IMR-90 (cell line): Measurements from ENCODE around the gene CRIM1. TPM values are rescaled to one million over a fixed set of nuclear protein-coding genes. Genes with fewer than 3 reads are reported as not detected.

Experiments
- ATAC-seq: fragments of 200-7000 bp; cut with Tn5 transposase; 2 replicates; pipeline ENCODE4 v1.9.1; 2020; ENCODE audit warnings: low read depth, mild to moderate bottlenecking, moderate library complexity
- BruUV-seq: library from RNA; stranded (reverse); fragments of 400-500 nt; replicated peaks from 2 replicates; lab custom pipeline; 2021; lab: Mats Ljungman, UMichigan
- CTCF ChIA-PET: fragments of 300-600 bp; formaldehyde crosslinking; extraction: SDS; loops from one replicate; lab custom pipeline; 2021; ENCODE audit warnings: antibody characterized with exemption; lab: Yijun Ruan, JAX
- POLR2A ChIA-PET: fragments of 300-600 bp; sonication (Branson Sonifier 250); formaldehyde crosslinking; loops from one replicate; lab custom pipeline; 2022; ENCODE audit warnings: antibody characterized with exemption; ENCODE audit not compliant: unreplicated experiment; lab: Charles Lee
- DNase-seq: peaks from one replicate; pipeline ENCODE4 v3.0.0; 2013
- H2AFZ ChIP-seq: replicated peaks from 2 replicates; pipeline ENCODE3; 2013; ENCODE audit warnings: low read length, mild to moderate bottlenecking; ENCODE audit not compliant: poor library complexity
- H2AK5ac ChIP-seq: 2 replicates; pipeline ENCODE4 v1.6.1; 2013; ENCODE audit warnings: low read depth, low read length, inconsistent platforms
- H2AK9ac ChIP-seq: replicated peaks from 2 replicates; pipeline ENCODE3; 2013; ENCODE audit warnings: mild to moderate bottlenecking, low read depth, low read length, moderate library complexity; ENCODE audit not compliant: poor library complexity
- H2BK120ac ChIP-seq: 2 replicates; pipeline ENCODE4 v1.6.1; 2013; ENCODE audit warnings: low read depth, low read length, inconsistent platforms
- H2BK15ac ChIP-seq: 3 replicates; pipeline ENCODE4 v1.6.1; 2013; ENCODE audit warnings: low read depth, low read length, inconsistent platforms
- H2BK20ac ChIP-seq: 2 replicates; pipeline ENCODE4 v1.6.1; 2013; ENCODE audit warnings: low read depth, mild to moderate bottlenecking, inconsistent platforms, low read length, moderate library complexity
- H2BK5ac ChIP-seq: 2 replicates; pipeline ENCODE4 v1.6.1; 2013; ENCODE audit warnings: mild to moderate bottlenecking, low read depth, low read length, inconsistent platforms; ENCODE audit not compliant: poor library complexity, severe bottlenecking
- H3K14ac ChIP-seq: replicated peaks from 2 replicates; pipeline ENCODE4 v1.6.1; 2013; ENCODE audit warnings: low read depth, low read length, inconsistent platforms
- H3K18ac ChIP-seq: 2 replicates; pipeline ENCODE4 v1.6.1; 2013; ENCODE audit warnings: low read depth, low read length, control low read depth
- H3K23ac ChIP-seq: 2 replicates; pipeline ENCODE4 v1.6.1; 2013; ENCODE audit warnings: low read depth, low read length, inconsistent platforms
- H3K27ac ChIP-seq: 2 replicates; pipeline ENCODE4 v1.5.1; 2013; ENCODE audit warnings: mild to moderate bottlenecking, control low read depth, low read length; ENCODE audit not compliant: insufficient read depth
- H3K27me3 ChIP-seq: 2 replicates; pipeline ENCODE4 v1.6.1; 2013; ENCODE audit warnings: low read length; ENCODE audit not compliant: control insufficient read depth, insufficient read depth
- H3K36me3 ChIP-seq: 2 replicates; pipeline ENCODE4 v1.6.1; 2013; ENCODE audit warnings: low read length, mixed read lengths; ENCODE audit not compliant: control insufficient read depth, insufficient read depth
- H3K4ac ChIP-seq: 2 replicates; pipeline ENCODE4 v1.6.1; 2013; ENCODE audit warnings: low read depth, low read length, inconsistent platforms
- H3K4me1 ChIP-seq: 2 replicates; pipeline ENCODE4 v1.6.1; 2013; ENCODE audit warnings: low read length, mixed read lengths; ENCODE audit not compliant: control insufficient read depth, insufficient read depth
- H3K4me2 ChIP-seq: 2 replicates; pipeline ENCODE4 v1.6.1; 2013; ENCODE audit warnings: low read depth, mild to moderate bottlenecking, control low read depth, low read length, moderate library complexity
- H3K4me3 ChIP-seq: 2 replicates; pipeline ENCODE4 v1.5.1; 2013; ENCODE audit warnings: low read depth, mild to moderate bottlenecking, control low read depth, low read length, moderate library complexity; ENCODE audit not compliant: insufficient read depth
- H3K56ac ChIP-seq: 2 replicates; pipeline ENCODE4 v1.6.1; 2013; ENCODE audit warnings: low read length, inconsistent platforms; ENCODE audit not compliant: insufficient read depth; ENCODE audit errors: extremely low read depth
- H3K79me1 ChIP-seq, 2 experiments: 2 replicates each; pipeline ENCODE4 v1.6.1; 2013; ENCODE audit warnings: low read length in 2 of 2, inconsistent platforms in 1 of 2, low read depth in 1 of 2
- H3K9ac ChIP-seq: 2 replicates; pipeline ENCODE4 v1.6.1; 2013; ENCODE audit warnings: low read depth, low read length, control low read depth
- H3K9me1 ChIP-seq: 2 replicates; pipeline ENCODE4 v1.6.1; 2013; ENCODE audit warnings: low read length, inconsistent platforms; ENCODE audit not compliant: insufficient read depth
- H3K9me3 ChIP-seq: 2 replicates; pipeline ENCODE4 v1.6.1; 2013; ENCODE audit warnings: low read length; ENCODE audit not compliant: control insufficient read depth, insufficient read depth
- H4K20me1 ChIP-seq: 2 replicates; pipeline ENCODE4 v1.6.1; 2013; ENCODE audit warnings: low read length, inconsistent platforms; ENCODE audit not compliant: insufficient read depth
- H4K5ac ChIP-seq: 2 replicates; pipeline ENCODE4 v1.6.1; 2013; ENCODE audit warnings: mild to moderate bottlenecking, low read depth, low read length, control low read depth
- H4K8ac ChIP-seq, 2 experiments: 2 replicates each; pipeline ENCODE4 v1.6.1; 2013; ENCODE audit warnings: low read depth in 2 of 2, low read length in 2 of 2, control low read depth in 1 of 2, inconsistent platforms in 1 of 2
- H4K91ac ChIP-seq: 2 replicates; pipeline ENCODE4 v1.6.1; 2013; ENCODE audit warnings: low read depth, low read length, inconsistent platforms; ENCODE audit not compliant: insufficient read depth
- BHLHE40 ChIP-seq: fragments of 150-350 bp; IDR thresholded peaks from 2 replicates; pipeline ENCODE4 v1.6.1; 2016; ENCODE audit warnings: mild to moderate bottlenecking, low read depth, low read length
- CEBPB ChIP-seq: IDR thresholded peaks from 2 replicates; pipeline ENCODE4 v1.6.1; 2012; ENCODE audit warnings: low read depth, low read length, improper control_type of control experiment
- CHD1 ChIP-seq: IDR thresholded peaks from 2 replicates; pipeline ENCODE4 v1.6.1; 2012; ENCODE audit warnings: low read depth, low read length, improper control_type of control experiment
- CTCF ChIP-seq: conservative IDR thresholded peaks from 2 replicates; pipeline ENCODE4 v1.5.1; 2012; ENCODE audit warnings: mild to moderate bottlenecking, low read depth, low read length, improper control_type of control experiment
- ELK1 ChIP-seq: fragments of 150-350 bp; IDR thresholded peaks from 2 replicates; pipeline ENCODE4 v1.6.1; 2016; ENCODE audit warnings: low read depth, mild to moderate bottlenecking, low read length, moderate library complexity, borderline replicate concordance
- FOS ChIP-seq: fragments of 150-350 bp; IDR thresholded peaks from 2 replicates; pipeline ENCODE4 v1.6.1; 2016; ENCODE audit warnings: low read depth, low read length
- MAFK ChIP-seq: IDR thresholded peaks from 2 replicates; pipeline ENCODE4 v1.6.1; 2012; ENCODE audit warnings: low read depth, low read length, improper control_type of control experiment
- MAZ ChIP-seq: IDR thresholded peaks from 2 replicates; pipeline ENCODE4 v1.6.1; 2012; ENCODE audit warnings: low read depth, mild to moderate bottlenecking, low read length, improper control_type of control experiment, moderate library complexity, borderline replicate concordance
- MXI1 ChIP-seq: IDR thresholded peaks from 2 replicates; pipeline ENCODE4 v1.6.1; 2012; ENCODE audit warnings: low read depth, mild to moderate bottlenecking, low read length, moderate library complexity, borderline replicate concordance
- POLR2A ChIP-seq: IDR thresholded peaks from 2 replicates; pipeline ENCODE4 v1.6.1; 2012; ENCODE audit warnings: mild to moderate bottlenecking, low read depth, low read length
- RAD21 ChIP-seq: IDR thresholded peaks from 2 replicates; pipeline ENCODE4 v1.6.1; 2012; ENCODE audit warnings: low read length, improper control_type of control experiment
- RCOR1 ChIP-seq: IDR thresholded peaks from 2 replicates; pipeline ENCODE4 v1.6.1; 2012; ENCODE audit warnings: mild to moderate bottlenecking, low read length, improper control_type of control experiment; ENCODE audit not compliant: insufficient replicate concordance
- RFX5 ChIP-seq: IDR thresholded peaks from 2 replicates; pipeline ENCODE4 v1.8.0; 2012; ENCODE audit warnings: low read depth, mild to moderate bottlenecking, low read length, moderate library complexity
- USF2 ChIP-seq: fragments of 150-350 bp; IDR thresholded peaks from 2 replicates; pipeline ENCODE4 v1.6.1; 2017; ENCODE audit warnings: mild to moderate bottlenecking, antibody characterized with exemption, low read length, low read depth
- WGBS, 2 experiments: methylation state at CpG; one replicate each; pipeline versions ENCODE4 v1.1.5 to v1.1.7; 2013; ENCODE audit warnings: missing lambda C conversion rate in 2 of 2; ENCODE audit not compliant: insufficient read length in 1 of 2; ENCODE audit errors: extremely low coverage in 2 of 2; 5-methylcytosine and 5-hydroxymethylcytosine counted together
- dilution Hi-C: fragments of 300-500 bp; cut with HindIII; formaldehyde crosslinking; loops from one replicate; pipeline ENCODE4 v1.14.3; 2018; ENCODE audit warnings: low sequenced_read_pairs; ENCODE audit not compliant: unreplicated experiment
- in situ Hi-C: fragments of 300-500 bp; cut with MboI; formaldehyde crosslinking; loops from 3 replicates; pipeline ENCODE4 v1.14.3; 2019; ENCODE audit warnings: low sequenced_read_pairs, inconsistent platforms, mixed read lengths
- intact Hi-C: fragments of 100-400 bp; cut with micrococcal nuclease; formaldehyde crosslinking; loops from 2 replicates; pipeline ENCODE4 v1.10.0; 2022
- polyA plus RNA-seq, 3 experiments: library from polyadenylated mRNA; depleted of rRNA; stranded (reverse); fragments of >200 nt; gene quantifications; 2 replicates each; pipeline ENCODE4 v1.2.3, GENCODE V29; 2012; ENCODE audit warnings: low replicate concordance in 1 of 3
- total RNA-seq: library from RNA; depleted of rRNA; stranded (reverse); fragments of >200 nt; gene quantifications from 2 replicates; pipeline ENCODE4 v1.2.3, GENCODE V29; 2012

CRIM1 gene
- total and polyA plus RNA-seq, 2 of the 4 experiments (the other 2 are of a cell fraction), result 285 to 490 TPM

- Histone ChIP-seq H3K36me3 (peaks cover 14% of the 10 kb centered on the region), H2AK5ac (no peak overlapping the region), H3K18ac (peak overlapping the region; percentile 5; the same call in 1 of the 2 replicates), H3K79me1 (peaks cover 22 to 73% of the 10 kb centered on the region in 2 experiments), H3K23ac (no peak overlapping the region), H2BK20ac (no peak overlapping the region), H3K9me1 (peaks cover 42% of the 10 kb centered on the region), H3K56ac (no peak overlapping the region), H2BK120ac (peak overlapping the region; percentile 51; the same call in 1 of the 2 replicates), H3K9ac (no peak overlapping the region), H3K4me2 (0 out of 2 replicates have a peak overlapping the region, but pooled peaks have one; percentile 3), H2BK5ac (peak overlapping the region; percentile 54), H4K91ac (no peak overlapping the region), H3K4me1 (peaks cover 32% of the 10 kb centered on the region), H4K8ac (peak overlapping the region in 1 of 2 experiments; percentile 48; a peak in 1 of 4 replicates), H3K27me3 (no peaks in the 10 kb centered on the region), H3K9me3 (no peaks in the 10 kb centered on the region), H3K4me3 (no peak overlapping the region), H2AFZ (no peak overlapping the region), H4K5ac (no peak overlapping the region), H3K4ac (peak overlapping the region; percentile 14; the same call in 1 of the 2 replicates), H3K14ac (peak overlapping the region; percentile 12; the same call in 1 of the 2 replicates), H2BK15ac (no peak overlapping the region), H2AK9ac (no peak overlapping the region), H4K20me1 (peaks cover 82% of the 10 kb centered on the region), H3K27ac (peak overlapping the region; percentile 22; the same call in 1 of the 2 replicates)
- intact Hi-C loops (no loop called here), dilution Hi-C loops (no loop called here), in situ Hi-C loops (no loop called here)
- ChIA-PET POLR2A (no interaction called here), CTCF (interaction anchor here (1.2 kb wide), 1 partner anchor 87 kb away, joined by 3 read pairs; no protein-coding TSS in a partner anchor)
- ATAC-seq, result peak; percentile 35
- no TSS peak for BruUV-seq
- DNase-seq, result peak; percentile 88
- WGBS, 2 experiments, result no CpG with 5 or more reads among the region's 7 CpGs
- TF ChIP-seq FOS, result peak; percentile 41; the same call in 1 of the 2 replicates
- TF ChIP-seq RFX5, result no peak
- no peak for TF ChIP-seq RCOR1
- no peak for TF ChIP-seq USF2
- no peak for TF ChIP-seq RAD21
- no peak for TF ChIP-seq POLR2A
- TF ChIP-seq CHD1, result no peak
- 0 out of 2 replicates have a peak, but pooled peaks have one; percentile 2 for TF ChIP-seq BHLHE40
- peak; percentile 54 for TF ChIP-seq CEBPB
- TF ChIP-seq MXI1, result no peak
- no peak for TF ChIP-seq ELK1
- TF ChIP-seq CTCF, result no peak
- TF ChIP-seq MAZ, result no peak
- peak; percentile 33; the same call in 1 of the 2 replicates for TF ChIP-seq MAFK
Observed at GRCh38 chr2:36397728-36398413, 42.3 kb downstream of the CRIM1 start.
